ENCODE measurements around the gene ENOX1. TPM values are rescaled to one million over a fixed set of nuclear protein-coding genes. Genes with fewer than 3 reads are reported as not detected.

Gene ENOX1
- total RNA-seq, 1 experiment from 2014 or later, result 0.26 TPM

DNA sequence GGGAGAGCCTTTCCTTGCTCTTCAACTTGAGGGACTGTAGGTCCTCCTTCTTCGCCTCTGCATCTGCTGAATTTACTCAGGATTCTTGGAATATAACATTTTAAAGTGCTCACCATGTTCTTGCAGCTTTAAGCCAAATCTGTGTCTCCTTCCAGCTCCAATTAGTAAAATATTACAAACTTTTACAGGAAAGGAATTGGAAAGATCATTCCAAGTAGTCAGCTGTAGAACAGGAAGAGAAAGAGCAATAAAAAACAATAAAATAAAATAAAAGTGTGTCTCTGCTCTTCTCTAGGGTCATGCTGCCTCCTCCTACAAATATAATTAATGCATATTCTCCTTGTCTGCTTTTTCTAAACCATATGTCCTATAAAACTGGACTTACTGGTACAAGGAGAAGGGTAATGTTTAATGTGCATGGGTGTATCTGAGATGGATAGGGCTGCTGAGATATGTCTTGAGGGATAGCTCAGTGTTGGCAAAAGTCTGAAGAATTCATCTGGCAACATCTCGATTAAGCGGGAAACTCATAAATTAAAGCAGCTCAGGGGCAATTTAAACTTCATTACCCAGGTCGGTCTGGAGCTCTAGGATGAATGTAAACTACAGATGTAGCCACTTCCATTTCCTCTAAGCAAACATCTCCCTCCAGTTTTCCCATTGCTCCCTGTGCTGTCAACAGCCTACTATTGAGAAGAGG, 25.0 kb downstream of the ENOX1 start:
- H3K4me3 Mint-ChIP-seq, result no peak overlapping the region
- H3K27me3 Mint-ChIP-seq (ENCODE audit: low read depth), result no peaks in the 10 kb centered on the region
- DNase-seq (ENCODE audit: low spot score), result no peak
- no peaks in the 10 kb centered on the region for H3K9me3 Mint-ChIP-seq
- H3K4me1 Mint-ChIP-seq, result peaks cover 26% of the 10 kb centered on the region
- TF ChIP-seq OVOL2 (CRISPR knock-in tag; IDR thresholded peaks at IDR 0.05; ENCODE audit: borderline replicate concordance), result no peak
- TF ChIP-seq RELA (CRISPR knock-in tag; IDR thresholded peaks at IDR 0.05; ENCODE audit: borderline replicate concordance), result no peak
- POLR2A ChIA-PET, result no interaction called here
- no peak overlapping the region for H3K27ac Mint-ChIP-seq
- CTCF ChIA-PET, result no interaction called here
- no peak for ATAC-seq
- H3K36me3 Mint-ChIP-seq, result no peaks in the 10 kb centered on the region

DNA sequence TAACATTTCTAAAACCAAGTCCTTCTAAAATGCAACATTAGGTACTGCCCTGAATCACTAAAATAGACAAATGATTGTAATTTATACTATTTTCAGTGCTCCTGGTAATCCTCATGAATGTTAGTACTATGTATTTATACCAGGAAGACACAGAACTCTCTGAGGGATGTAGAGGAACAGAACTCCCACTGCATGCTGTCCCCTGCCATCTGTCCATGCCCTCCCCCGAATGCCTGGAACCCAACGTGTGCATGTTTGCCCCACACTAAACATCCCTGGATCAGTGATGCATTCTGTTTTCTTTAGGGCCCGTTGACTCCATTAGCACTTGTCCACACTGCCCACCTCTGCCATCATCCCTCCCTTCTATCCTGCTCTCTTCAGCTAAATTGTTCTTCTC, 26.5 kb downstream of the ENOX1 start:
- no peaks in the 10 kb centered on the region for H3K9me3 Mint-ChIP-seq
- CTCF ChIA-PET, result no interaction called here
- TF ChIP-seq, protein P1, sequence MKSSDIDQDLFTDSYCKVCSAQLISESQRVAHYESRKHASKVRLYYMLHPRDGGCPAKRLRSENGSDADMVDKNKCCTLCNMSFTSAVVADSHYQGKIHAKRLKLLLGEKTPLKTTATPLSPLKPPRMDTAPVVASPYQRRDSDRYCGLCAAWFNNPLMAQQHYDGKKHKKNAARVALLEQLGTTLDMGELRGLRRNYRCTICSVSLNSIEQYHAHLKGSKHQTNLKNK (CRISPR knock-in tag; IDR thresholded peaks at IDR 0.05), result no peak
- TF ChIP-seq, protein P2, sequence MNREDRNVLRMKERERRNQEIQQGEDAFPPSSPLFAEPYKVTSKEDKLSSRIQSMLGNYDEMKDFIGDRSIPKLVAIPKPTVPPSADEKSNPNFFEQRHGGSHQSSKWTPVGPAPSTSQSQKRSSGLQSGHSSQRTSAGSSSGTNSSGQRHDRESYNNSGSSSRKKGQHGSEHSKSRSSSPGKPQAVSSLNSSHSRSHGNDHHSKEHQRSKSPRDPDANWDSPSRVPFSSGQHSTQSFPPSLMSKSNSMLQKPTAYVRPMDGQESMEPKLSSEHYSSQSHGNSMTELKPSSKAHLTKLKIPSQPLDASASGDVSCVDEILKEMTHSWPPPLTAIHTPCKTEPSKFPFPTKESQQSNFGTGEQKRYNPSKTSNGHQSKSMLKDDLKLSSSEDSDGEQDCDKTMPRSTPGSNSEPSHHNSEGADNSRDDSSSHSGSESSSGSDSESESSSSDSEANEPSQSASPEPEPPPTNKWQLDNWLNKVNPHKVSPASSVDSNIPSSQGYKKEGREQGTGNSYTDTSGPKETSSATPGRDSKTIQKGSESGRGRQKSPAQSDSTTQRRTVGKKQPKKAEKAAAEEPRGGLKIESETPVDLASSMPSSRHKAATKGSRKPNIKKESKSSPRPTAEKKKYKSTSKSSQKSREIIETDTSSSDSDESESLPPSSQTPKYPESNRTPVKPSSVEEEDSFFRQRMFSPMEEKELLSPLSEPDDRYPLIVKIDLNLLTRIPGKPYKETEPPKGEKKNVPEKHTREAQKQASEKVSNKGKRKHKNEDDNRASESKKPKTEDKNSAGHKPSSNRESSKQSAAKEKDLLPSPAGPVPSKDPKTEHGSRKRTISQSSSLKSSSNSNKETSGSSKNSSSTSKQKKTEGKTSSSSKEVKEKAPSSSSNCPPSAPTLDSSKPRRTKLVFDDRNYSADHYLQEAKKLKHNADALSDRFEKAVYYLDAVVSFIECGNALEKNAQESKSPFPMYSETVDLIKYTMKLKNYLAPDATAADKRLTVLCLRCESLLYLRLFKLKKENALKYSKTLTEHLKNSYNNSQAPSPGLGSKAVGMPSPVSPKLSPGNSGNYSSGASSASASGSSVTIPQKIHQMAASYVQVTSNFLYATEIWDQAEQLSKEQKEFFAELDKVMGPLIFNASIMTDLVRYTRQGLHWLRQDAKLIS (CRISPR knock-in tag; IDR thresholded peaks at IDR 0.05; ENCODE audit: borderline replicate concordance), result no peak
- TF ChIP-seq GABPB1 (CRISPR knock-in tag; IDR thresholded peaks at IDR 0.05) (no peak), KAT7 (CRISPR knock-in tag; IDR thresholded peaks at IDR 0.05; ENCODE audit: borderline replicate concordance) (no peak), JAZF1 (CRISPR knock-in tag; IDR thresholded peaks at IDR 0.05) (no peak), IRF2 (CRISPR knock-in tag; IDR thresholded peaks at IDR 0.05; ENCODE audit: borderline replicate concordance, low read depth) (no peak)
- TF ChIP-seq, protein P3, sequence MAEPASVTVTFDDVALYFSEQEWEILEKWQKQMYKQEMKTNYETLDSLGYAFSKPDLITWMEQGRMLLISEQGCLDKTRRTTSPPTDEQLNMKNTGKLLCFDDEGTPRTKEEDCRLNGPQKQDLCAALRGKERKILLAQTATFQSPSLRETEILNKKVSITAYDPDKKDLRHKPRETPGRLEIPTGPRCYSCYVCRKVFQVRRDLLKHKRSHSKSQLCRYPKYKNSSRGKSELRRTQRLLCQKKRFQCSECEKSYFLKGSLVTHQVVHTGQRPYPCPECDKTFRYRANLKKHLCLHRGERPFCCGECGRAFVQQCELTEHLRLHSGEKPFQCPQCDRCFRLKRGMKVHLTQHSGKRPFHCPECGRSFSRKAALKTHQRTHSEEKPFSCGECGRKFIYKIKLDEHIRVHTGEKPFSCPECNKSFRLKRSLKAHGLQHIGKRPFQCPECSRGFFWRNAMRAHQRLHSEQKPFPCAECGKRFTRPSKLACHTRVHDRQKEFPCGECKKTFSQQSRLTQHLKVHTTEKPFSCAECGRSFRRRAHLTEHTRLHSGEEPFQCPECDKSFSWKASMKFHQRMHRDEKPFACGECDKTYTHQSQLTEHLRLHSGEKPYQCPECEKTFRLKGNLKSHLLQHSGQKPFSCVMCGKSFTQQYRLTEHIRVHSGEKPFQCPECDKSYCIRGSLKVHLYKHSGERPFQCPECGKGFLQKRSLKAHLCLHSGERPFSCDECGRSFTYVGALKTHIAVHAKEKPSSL (CRISPR knock-in tag; conservative IDR thresholded peaks at IDR 0.05), result no peak
- TF ChIP-seq, protein P4, sequence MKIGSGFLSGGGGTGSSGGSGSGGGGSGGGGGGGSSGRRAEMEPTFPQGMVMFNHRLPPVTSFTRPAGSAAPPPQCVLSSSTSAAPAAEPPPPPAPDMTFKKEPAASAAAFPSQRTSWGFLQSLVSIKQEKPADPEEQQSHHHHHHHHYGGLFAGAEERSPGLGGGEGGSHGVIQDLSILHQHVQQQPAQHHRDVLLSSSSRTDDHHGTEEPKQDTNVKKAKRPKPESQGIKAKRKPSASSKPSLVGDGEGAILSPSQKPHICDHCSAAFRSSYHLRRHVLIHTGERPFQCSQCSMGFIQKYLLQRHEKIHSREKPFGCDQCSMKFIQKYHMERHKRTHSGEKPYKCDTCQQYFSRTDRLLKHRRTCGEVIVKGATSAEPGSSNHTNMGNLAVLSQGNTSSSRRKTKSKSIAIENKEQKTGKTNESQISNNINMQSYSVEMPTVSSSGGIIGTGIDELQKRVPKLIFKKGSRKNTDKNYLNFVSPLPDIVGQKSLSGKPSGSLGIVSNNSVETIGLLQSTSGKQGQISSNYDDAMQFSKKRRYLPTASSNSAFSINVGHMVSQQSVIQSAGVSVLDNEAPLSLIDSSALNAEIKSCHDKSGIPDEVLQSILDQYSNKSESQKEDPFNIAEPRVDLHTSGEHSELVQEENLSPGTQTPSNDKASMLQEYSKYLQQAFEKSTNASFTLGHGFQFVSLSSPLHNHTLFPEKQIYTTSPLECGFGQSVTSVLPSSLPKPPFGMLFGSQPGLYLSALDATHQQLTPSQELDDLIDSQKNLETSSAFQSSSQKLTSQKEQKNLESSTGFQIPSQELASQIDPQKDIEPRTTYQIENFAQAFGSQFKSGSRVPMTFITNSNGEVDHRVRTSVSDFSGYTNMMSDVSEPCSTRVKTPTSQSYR (CRISPR knock-in tag; IDR thresholded peaks at IDR 0.05), result no peak
- TF ChIP-seq, protein P5, sequence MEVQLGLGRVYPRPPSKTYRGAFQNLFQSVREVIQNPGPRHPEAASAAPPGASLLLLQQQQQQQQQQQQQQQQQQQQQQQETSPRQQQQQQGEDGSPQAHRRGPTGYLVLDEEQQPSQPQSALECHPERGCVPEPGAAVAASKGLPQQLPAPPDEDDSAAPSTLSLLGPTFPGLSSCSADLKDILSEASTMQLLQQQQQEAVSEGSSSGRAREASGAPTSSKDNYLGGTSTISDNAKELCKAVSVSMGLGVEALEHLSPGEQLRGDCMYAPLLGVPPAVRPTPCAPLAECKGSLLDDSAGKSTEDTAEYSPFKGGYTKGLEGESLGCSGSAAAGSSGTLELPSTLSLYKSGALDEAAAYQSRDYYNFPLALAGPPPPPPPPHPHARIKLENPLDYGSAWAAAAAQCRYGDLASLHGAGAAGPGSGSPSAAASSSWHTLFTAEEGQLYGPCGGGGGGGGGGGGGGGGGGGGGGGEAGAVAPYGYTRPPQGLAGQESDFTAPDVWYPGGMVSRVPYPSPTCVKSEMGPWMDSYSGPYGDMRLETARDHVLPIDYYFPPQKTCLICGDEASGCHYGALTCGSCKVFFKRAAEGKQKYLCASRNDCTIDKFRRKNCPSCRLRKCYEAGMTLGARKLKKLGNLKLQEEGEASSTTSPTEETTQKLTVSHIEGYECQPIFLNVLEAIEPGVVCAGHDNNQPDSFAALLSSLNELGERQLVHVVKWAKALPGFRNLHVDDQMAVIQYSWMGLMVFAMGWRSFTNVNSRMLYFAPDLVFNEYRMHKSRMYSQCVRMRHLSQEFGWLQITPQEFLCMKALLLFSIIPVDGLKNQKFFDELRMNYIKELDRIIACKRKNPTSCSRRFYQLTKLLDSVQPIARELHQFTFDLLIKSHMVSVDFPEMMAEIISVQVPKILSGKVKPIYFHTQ (CRISPR knock-in tag; IDR thresholded peaks at IDR 0.05), result no peak
- TF ChIP-seq, protein P6, sequence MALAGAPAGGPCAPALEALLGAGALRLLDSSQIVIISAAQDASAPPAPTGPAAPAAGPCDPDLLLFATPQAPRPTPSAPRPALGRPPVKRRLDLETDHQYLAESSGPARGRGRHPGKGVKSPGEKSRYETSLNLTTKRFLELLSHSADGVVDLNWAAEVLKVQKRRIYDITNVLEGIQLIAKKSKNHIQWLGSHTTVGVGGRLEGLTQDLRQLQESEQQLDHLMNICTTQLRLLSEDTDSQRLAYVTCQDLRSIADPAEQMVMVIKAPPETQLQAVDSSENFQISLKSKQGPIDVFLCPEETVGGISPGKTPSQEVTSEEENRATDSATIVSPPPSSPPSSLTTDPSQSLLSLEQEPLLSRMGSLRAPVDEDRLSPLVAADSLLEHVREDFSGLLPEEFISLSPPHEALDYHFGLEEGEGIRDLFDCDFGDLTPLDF (CRISPR knock-in tag; IDR thresholded peaks at IDR 0.05), result no peak
- TF ChIP-seq, protein P7, sequence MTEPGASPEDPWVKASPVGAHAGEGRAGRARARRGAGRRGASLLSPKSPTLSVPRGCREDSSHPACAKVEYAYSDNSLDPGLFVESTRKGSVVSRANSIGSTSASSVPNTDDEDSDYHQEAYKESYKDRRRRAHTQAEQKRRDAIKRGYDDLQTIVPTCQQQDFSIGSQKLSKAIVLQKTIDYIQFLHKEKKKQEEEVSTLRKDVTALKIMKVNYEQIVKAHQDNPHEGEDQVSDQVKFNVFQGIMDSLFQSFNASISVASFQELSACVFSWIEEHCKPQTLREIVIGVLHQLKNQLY (CRISPR knock-in tag; IDR thresholded peaks at IDR 0.05), result no peak
- TF ChIP-seq, protein P8, sequence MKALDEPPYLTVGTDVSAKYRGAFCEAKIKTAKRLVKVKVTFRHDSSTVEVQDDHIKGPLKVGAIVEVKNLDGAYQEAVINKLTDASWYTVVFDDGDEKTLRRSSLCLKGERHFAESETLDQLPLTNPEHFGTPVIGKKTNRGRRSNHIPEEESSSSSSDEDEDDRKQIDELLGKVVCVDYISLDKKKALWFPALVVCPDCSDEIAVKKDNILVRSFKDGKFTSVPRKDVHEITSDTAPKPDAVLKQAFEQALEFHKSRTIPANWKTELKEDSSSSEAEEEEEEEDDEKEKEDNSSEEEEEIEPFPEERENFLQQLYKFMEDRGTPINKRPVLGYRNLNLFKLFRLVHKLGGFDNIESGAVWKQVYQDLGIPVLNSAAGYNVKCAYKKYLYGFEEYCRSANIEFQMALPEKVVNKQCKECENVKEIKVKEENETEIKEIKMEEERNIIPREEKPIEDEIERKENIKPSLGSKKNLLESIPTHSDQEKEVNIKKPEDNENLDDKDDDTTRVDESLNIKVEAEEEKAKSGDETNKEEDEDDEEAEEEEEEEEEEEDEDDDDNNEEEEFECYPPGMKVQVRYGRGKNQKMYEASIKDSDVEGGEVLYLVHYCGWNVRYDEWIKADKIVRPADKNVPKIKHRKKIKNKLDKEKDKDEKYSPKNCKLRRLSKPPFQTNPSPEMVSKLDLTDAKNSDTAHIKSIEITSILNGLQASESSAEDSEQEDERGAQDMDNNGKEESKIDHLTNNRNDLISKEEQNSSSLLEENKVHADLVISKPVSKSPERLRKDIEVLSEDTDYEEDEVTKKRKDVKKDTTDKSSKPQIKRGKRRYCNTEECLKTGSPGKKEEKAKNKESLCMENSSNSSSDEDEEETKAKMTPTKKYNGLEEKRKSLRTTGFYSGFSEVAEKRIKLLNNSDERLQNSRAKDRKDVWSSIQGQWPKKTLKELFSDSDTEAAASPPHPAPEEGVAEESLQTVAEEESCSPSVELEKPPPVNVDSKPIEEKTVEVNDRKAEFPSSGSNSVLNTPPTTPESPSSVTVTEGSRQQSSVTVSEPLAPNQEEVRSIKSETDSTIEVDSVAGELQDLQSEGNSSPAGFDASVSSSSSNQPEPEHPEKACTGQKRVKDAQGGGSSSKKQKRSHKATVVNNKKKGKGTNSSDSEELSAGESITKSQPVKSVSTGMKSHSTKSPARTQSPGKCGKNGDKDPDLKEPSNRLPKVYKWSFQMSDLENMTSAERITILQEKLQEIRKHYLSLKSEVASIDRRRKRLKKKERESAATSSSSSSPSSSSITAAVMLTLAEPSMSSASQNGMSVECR (CRISPR knock-in tag; IDR thresholded peaks at IDR 0.05; ENCODE audit: borderline replicate concordance), result no peak
- no peak for DNase-seq (ENCODE audit: low spot score)
- H3K4me1 Mint-ChIP-seq, result peaks cover 23% of the 10 kb centered on the region
- no peak for ATAC-seq
- H3K27ac Mint-ChIP-seq, result no peak overlapping the region
- POLR2A ChIA-PET, result no interaction called here
- H3K27me3 Mint-ChIP-seq (ENCODE audit: low read depth), result no peaks in the 10 kb centered on the region
- H3K36me3 Mint-ChIP-seq, result no peaks in the 10 kb centered on the region
- H3K4me3 Mint-ChIP-seq, result no peak overlapping the region
